ENCODE data around the gene PPP1R7.

- TF ChIP-seq, protein P1, sequence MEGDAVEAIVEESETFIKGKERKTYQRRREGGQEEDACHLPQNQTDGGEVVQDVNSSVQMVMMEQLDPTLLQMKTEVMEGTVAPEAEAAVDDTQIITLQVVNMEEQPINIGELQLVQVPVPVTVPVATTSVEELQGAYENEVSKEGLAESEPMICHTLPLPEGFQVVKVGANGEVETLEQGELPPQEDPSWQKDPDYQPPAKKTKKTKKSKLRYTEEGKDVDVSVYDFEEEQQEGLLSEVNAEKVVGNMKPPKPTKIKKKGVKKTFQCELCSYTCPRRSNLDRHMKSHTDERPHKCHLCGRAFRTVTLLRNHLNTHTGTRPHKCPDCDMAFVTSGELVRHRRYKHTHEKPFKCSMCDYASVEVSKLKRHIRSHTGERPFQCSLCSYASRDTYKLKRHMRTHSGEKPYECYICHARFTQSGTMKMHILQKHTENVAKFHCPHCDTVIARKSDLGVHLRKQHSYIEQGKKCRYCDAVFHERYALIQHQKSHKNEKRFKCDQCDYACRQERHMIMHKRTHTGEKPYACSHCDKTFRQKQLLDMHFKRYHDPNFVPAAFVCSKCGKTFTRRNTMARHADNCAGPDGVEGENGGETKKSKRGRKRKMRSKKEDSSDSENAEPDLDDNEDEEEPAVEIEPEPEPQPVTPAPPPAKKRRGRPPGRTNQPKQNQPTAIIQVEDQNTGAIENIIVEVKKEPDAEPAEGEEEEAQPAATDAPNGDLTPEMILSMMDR (conservative IDR thresholded peaks at IDR 0.05; ENCODE audit: low read length), result no peak
- TF ChIP-seq EZH2phosphoT487 (IDR thresholded peaks at IDR 0.05; ENCODE audit: borderline replicate concordance), result no peak
Observed at GRCh38 chr2:241114836-241115235, 35.4 kb upstream of the PPP1R7 start.

Measured in Loucy (cell line).